ENCODE measurements around the gene YAP1. TPM values are rescaled to one million over a fixed set of nuclear protein-coding genes. Genes with fewer than 3 reads are reported as not detected.
A peak's percentile ranks its signal among the peaks of the same experiment; 100 is the strongest.

The YAP1 gene
- total RNA-seq, 1 donor: 174 TPM

- Histone ChIP-seq H3K4me3 (ENCODE audit: insufficient read depth, low read length) (no peak overlapping the region), H3K79me2 (ENCODE audit: insufficient read depth, low read length) (no peaks in the 10 kb centered on the region), H4K20me1 (ENCODE audit: insufficient read depth, low read length) (no peaks in the 10 kb centered on the region), H3K4me2 (ENCODE audit: insufficient read depth, low read length) (no peak overlapping the region), H3K27ac (ENCODE audit: low read depth, low read length) (no peak overlapping the region), H2AFZ (ENCODE audit: low read length) (no peak overlapping the region), H3K27me3 (ENCODE audit: insufficient read depth, low read length) (no peaks in the 10 kb centered on the region), H3K36me3 (ENCODE audit: insufficient read depth, low read length) (no peaks in the 10 kb centered on the region), H3K9me3 (ENCODE audit: low read depth, low read length) (no peaks in the 10 kb centered on the region), H3K4me1 (ENCODE audit: insufficient read depth, low read length) (no peaks in the 10 kb centered on the region)
- TF ChIP-seq CTCF (IDR thresholded peaks at IDR 0.05; ENCODE audit: extremely low read depth, low read depth, low read length): no peak
- DNase-seq (ENCODE audit: insufficient read length, low spot score, missing footprints): no peak
Observed at GRCh38 chr11:102070766-102071165, 39.5 kb upstream of the YAP1 start.

DNA sequence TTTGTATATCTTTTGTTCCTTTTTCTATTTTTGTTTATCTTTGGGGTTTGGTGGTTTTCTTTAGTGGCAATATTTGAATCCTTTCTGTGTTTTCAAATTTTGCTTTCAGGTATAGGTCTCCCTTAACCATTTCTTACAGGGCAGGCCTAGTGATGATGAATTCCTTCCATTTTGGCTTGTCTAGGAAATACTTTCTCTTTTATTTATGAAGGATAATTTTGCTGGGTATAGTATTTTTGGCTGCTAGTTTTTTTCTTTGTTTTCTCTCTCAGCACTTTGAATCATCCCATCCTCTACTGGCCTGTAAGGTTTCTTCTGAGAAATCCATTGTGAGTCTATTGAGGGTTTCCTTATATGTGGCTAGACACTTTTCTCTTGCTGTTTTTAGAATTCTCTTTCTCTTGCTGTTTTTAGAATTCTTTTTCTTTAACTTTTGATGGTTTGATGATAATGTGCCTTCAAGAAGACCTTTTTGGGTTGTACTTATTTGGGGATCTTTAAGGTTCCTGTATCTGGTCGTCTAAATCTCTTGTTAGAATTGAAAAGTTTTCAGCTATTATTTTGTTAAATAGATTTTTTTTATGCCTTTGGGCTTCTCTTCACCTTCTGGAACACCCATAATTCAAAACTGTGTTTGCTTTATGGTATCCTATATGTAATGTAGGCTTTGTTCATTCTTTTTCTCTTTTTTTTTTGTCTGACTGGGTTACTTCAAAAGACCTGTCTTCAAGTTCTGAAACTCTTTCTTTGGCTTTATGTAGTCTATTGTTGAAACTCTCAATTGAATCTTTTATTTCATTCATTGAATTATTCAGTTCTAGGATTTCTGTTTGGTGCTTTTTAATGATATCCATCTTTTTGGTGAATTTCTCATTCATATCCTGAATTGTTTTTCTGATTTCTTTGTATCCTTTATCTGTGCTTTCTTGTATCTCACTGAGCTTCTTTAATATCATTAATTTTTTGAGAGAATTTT, 38.5 kb upstream of the YAP1 start:
- no peak overlapping the region for H3K4me2 ChIP-seq (ENCODE audit: insufficient read depth, low read length)
- no peaks in the 10 kb centered on the region for H3K79me2 ChIP-seq (ENCODE audit: insufficient read depth, low read length)
- no peak for DNase-seq (ENCODE audit: insufficient read length, low spot score, missing footprints)
- H3K27me3 ChIP-seq (ENCODE audit: insufficient read depth, low read length): no peaks in the 10 kb centered on the region
- no peaks in the 10 kb centered on the region for H4K20me1 ChIP-seq (ENCODE audit: insufficient read depth, low read length)
- no peak overlapping the region for H2AFZ ChIP-seq (ENCODE audit: low read length)
- H3K36me3 ChIP-seq (ENCODE audit: insufficient read depth, low read length): no peaks in the 10 kb centered on the region
- TF ChIP-seq CTCF (IDR thresholded peaks at IDR 0.05; ENCODE audit: extremely low read depth, low read depth, low read length): no peak
- H3K4me3 ChIP-seq (ENCODE audit: insufficient read depth, low read length): no peak overlapping the region
- H3K9me3 ChIP-seq (ENCODE audit: low read depth, low read length): no peaks in the 10 kb centered on the region
- no peak overlapping the region for H3K27ac ChIP-seq (ENCODE audit: low read depth, low read length)
- no peaks in the 10 kb centered on the region for H3K4me1 ChIP-seq (ENCODE audit: insufficient read depth, low read length)

- H3K4me3 ChIP-seq (ENCODE audit: insufficient read depth, low read length): no peak overlapping the region
- no peaks in the 10 kb centered on the region for H3K9me3 ChIP-seq (ENCODE audit: low read depth, low read length)
- H3K79me2 ChIP-seq (ENCODE audit: insufficient read depth, low read length): no peaks in the 10 kb centered on the region
- H4K20me1 ChIP-seq (ENCODE audit: insufficient read depth, low read length): no peaks in the 10 kb centered on the region
- no peak for DNase-seq (ENCODE audit: insufficient read length, low spot score, missing footprints)
- H3K27ac ChIP-seq (ENCODE audit: low read depth, low read length): no peak overlapping the region
- H3K27me3 ChIP-seq (ENCODE audit: insufficient read depth, low read length): no peaks in the 10 kb centered on the region
- TF ChIP-seq CTCF (IDR thresholded peaks at IDR 0.05; ENCODE audit: extremely low read depth, low read depth, low read length): no peak
- no peak overlapping the region for H3K4me2 ChIP-seq (ENCODE audit: insufficient read depth, low read length)
- no peaks in the 10 kb centered on the region for H3K4me1 ChIP-seq (ENCODE audit: insufficient read depth, low read length)
- no peak overlapping the region for H2AFZ ChIP-seq (ENCODE audit: low read length)
- H3K36me3 ChIP-seq (ENCODE audit: insufficient read depth, low read length): no peaks in the 10 kb centered on the region
Observed at GRCh38 chr11:102073253-102073652, 37.0 kb upstream of the YAP1 start.

- DNase-seq (ENCODE audit: insufficient read length, low spot score, missing footprints): peak; percentile 3
- Histone ChIP-seq H3K4me3 (ENCODE audit: insufficient read depth, low read length) (no peak overlapping the region), H2AFZ (ENCODE audit: low read length) (no peak overlapping the region), H3K27me3 (ENCODE audit: insufficient read depth, low read length) (no peaks in the 10 kb centered on the region), H3K4me2 (ENCODE audit: insufficient read depth, low read length) (no peak overlapping the region), H3K27ac (ENCODE audit: low read depth, low read length) (no peak overlapping the region), H3K36me3 (ENCODE audit: insufficient read depth, low read length) (peaks cover 2% of the 10 kb centered on the region), H4K20me1 (ENCODE audit: insufficient read depth, low read length) (no peaks in the 10 kb centered on the region), H3K9me3 (ENCODE audit: low read depth, low read length) (no peaks in the 10 kb centered on the region), H3K4me1 (ENCODE audit: insufficient read depth, low read length) (no peaks in the 10 kb centered on the region), H3K79me2 (ENCODE audit: insufficient read depth, low read length) (no peaks in the 10 kb centered on the region)
- TF ChIP-seq CTCF (IDR thresholded peaks at IDR 0.05; ENCODE audit: extremely low read depth, low read depth, low read length): no peak
Observed at GRCh38 chr11:102079625-102080024, 30.6 kb upstream of the YAP1 start.

Measured in osteoblast (primary cell).